Peyer's patch (tissue), 4 donors: ENCODE data around the gene TFF1.

Experiments used
- CTCF ChIP-seq, 6 experiments: fragments of 450-650 bp in 4 of 6; fragments of 200-600 bp in 2 of 6; sonication (generic) in 1 of 6; IDR thresholded peaks; one replicate each; pipeline ENCODE4 v1.5.1; 2017 to 2019; ENCODE audit warnings: antibody characterized with exemption in 6 of 6, mild to moderate bottlenecking in 3 of 6, moderate library complexity in 1 of 6
- POLR2A ChIP-seq, 2 donors: fragments of 450-650 bp; IDR thresholded peaks; one replicate each; pipeline ENCODE4 v1.5.1; 2017; ENCODE audit warnings: antibody characterized with exemption in 2 of 2, mild to moderate bottlenecking in 2 of 2, moderate library complexity in 2 of 2

- TF ChIP-seq CTCF (IDR thresholded peaks at IDR 0.05) (no peak), POLR2A (IDR thresholded peaks at IDR 0.05) (no peak)
Measured at GRCh38 chr21:42390696-42391095, 24.4 kb upstream of the TFF1 start.
